ENCODE data around the gene RNASE12. TPM values are rescaled to one million over a fixed set of nuclear protein-coding genes. Genes with fewer than 3 reads are reported as not detected.
"Not testable (repeated sequence)": the region's sequence is repeated elsewhere in the genome, so short reads cannot be mapped to it uniquely, and the experiment has no call there.

Gene RNASE12
- total RNA-seq, 1 donor from 2014 or later = 5.8 TPM

GRCh38 chr14:20583142-20583541 is 8.0 kb downstream of the RNASE12 start:
- no peak for DNase-seq (ENCODE audit: low spot score)

DNA sequence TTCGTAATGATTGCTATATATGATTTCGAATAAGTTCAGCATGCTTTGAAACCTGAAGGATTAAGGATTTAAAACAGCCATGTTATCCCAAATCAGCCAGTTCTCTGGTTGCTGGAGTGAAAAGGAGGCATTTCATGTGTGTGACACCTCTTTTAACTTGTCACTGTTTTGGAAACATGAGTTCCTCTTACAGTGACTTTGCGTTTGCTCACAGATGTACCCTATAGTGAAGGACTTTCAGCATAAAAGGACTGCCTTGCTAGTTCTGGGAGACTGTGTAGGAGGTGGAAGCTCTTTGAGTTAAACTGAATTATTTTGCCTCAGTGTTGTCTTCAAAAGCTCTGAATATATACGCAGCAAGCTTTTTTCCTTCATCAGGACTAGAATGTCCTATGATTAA is 10.9 kb downstream of the RNASE12 start:
- no peak for DNase-seq (ENCODE audit: low spot score)

- DNase-seq (ENCODE audit: low spot score) = no peak
Observed at GRCh38 chr14:20578784-20579502, 12.2 kb downstream of the RNASE12 start.

DNA sequence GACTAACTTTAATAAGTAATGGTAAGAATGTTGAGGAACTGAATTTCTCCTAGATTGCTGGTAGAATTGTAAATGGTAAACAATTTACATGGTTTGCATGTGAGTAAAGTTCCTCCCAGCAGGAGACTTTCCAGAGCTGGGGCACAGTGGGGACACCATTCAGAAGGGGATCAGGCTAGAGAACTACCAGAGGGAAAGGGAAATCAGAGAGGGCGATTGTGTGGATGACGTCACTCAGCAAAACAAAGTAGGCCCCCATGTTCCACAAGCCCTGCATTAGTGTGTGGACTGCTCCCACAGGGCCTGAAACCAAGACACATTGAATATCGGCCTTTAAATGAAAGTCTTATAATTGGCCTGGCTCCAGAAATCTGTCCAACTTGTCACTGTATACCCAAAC is 12.9 kb downstream of the RNASE12 start:
- DNase-seq (ENCODE audit: low spot score) = no peak

DNA sequence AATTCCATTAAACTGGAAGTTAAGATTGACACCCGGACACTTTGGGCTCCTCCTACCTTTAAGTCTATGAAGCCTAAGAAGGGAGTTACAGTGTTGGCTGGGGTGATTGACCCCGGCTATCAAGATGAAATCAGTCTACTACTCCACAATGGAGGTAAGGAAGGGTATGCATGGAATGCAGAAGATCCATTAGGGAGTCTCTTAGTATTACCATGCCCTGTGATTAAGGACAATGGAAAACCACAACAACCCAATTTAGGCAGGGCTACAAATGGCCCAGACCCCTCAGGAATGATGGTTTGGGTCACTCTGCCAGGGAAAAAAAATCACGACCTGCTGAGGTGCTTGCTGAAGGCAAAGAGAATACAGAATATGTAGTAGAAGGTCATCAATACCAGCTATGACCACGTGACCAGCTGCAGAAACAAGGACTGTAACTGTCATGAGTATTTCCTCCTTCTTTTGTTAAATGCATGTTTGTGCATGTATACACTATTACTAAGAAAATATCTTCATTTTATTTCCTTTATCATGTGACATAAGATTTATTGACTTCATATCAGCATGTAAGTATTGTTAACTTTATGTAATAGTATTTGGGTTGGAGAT is 18.7 kb downstream of the RNASE12 start:
- not testable (repeated sequence) for DNase-seq (ENCODE audit: low spot score)

DNA sequence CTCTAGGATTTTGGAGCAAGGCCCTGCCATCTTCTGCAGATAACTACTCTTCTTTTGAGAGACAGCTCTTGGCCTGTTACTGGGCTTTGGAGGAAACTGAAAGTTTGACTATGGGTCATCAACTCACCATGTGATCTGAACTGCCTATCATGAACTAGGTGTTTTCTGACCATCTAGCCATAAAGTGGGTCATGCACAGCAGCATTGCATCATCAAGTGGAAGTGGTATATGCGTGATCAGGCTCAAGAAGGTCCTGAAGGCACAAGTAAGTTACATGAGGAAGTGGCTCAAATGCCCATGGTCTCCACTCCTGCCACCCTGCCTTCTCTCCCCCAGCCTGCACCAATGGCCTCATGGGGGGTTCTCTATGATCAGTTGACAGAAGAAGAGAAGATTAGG is 20.5 kb downstream of the RNASE12 start:
- DNase-seq (ENCODE audit: low spot score) = not testable (repeated sequence)

DNA sequence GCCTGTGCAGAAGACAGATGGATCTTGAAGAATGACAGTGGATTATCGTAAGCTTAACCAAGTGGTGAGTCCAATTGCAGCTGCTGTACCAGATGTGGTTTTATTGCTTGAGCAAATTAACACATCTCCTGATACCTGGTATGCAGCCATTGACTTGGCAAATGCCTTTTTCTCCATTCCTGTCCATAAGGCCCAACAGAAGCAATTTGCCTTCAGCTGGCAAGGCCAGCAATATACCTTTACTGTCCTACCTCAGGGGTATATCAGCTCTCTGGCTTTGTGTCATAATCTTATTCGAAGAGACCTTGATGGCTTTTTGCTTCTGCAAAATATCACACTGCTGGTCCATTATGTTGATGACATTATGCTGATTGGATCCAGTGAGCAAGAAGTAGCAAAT is 21.3 kb downstream of the RNASE12 start:
- not testable (repeated sequence) for DNase-seq (ENCODE audit: low spot score)

DNA sequence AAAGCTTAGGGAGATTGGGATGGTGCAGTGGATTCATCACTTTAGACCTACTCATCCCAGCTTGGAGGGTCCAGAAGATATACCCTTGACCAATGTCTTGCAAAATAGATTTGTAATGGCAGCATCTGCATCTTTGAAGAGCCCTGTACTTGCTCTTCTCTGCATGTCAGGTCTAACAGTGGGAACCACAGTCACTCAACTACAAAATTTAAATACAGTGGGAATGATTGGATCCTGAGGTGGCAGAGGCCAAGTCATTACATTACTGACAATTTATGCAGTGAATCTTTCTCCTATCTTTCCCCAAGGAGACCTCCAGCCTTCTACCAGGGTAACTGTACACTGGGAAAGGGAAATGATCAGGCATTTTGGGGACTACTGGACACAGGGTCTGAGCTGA is 22.1 kb downstream of the RNASE12 start:
- DNase-seq (ENCODE audit: low spot score) = no peak

DNA sequence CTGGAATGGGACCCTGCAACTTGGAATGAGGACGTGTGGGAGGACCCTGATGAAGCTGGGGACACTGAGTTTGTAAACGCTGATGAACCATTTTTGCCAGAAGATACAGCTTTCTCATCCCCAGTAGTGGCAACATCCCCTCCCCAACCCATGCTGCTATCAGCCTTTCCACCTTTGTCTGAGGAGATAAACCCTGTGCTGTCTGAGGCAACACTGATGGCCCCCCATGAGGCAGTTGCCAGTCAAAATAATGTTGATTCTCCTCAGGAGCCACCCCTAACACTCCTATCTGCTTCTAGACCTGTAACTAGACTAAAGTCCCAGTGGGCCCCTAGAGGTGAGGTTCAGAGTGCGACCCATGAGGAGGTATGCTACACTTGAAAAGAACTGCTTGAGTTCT is 22.8 kb downstream of the RNASE12 start:
- no peak for DNase-seq (ENCODE audit: low spot score)

DNA sequence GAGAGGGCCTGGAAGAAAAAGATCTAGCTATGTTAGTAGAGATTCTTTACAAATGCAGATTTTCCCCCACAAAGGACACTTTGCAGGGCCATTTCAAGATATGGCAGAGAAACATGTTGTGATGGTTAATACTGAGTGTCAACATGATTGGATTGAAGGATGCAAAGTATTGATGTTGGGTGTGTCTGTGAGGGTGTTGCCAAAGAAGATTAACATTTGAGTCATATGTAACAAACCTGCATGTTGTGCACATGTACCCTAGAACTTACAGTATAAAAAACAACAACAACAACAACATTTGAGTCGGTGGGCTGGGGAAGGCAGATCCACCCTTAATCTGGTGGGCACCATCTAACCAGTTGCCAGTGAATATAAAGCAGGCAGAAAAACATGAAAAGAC is 24.0 kb downstream of the RNASE12 start:
- DNase-seq (ENCODE audit: low spot score) = not testable (repeated sequence)

DNA sequence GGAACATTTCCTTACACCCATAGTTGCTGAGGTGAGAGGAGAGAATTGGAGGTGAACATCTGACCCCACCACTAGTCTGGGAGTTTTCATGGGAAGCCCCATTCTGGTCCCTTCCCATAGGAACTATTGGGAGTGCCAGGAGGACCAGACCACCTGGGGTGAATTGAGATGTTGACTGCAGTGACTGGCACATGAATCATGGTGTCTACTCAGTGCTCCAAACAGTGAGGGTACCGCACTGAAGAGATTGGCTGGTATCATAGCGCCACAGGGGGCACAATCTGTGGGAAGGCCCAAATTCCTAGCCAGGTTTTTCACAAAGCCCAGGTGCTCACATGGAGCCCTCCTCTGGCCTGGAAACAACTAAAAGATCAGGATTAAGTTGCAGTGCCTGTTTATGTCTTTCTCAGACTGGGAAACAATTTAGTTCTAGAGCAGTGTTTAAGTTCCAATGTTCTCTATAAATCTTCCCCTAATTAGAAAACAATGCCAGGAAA is 26.6 kb downstream of the RNASE12 start:
- DNase-seq (ENCODE audit: low spot score) = no peak

DNA sequence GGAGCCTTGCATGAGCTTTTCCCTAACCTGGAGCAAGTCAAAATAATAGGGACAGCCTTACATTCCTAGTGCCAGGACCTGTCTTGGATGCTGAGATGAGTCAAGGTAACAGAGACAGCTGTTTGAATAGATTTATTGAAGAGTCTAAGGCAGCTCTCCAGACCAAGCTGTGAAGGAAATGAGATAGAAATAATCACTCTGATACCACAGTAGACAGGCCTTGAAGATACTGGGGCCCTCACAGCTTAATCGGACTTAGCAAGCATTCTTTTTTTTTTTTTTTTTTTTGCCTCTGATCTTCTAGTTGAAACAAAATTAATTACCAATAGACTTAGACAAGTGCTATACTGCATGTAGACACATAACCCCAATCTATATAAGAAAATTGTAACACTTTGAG is 27.2 kb downstream of the RNASE12 start:
- DNase-seq (ENCODE audit: low spot score) = no peak

GRCh38 chr14:20560961-20561360 is 30.2 kb downstream of the RNASE12 start, which contains the start of gene RNASE9:
TSS of gene RNASE9 (minus strand) at chr14:20561047.
- DNase-seq (ENCODE audit: low spot score) = no peak

- no peak for DNase-seq (ENCODE audit: low spot score)
Observed at GRCh38 chr14:20559461-20559904, 31.7 kb downstream of the RNASE12 start.

DNA sequence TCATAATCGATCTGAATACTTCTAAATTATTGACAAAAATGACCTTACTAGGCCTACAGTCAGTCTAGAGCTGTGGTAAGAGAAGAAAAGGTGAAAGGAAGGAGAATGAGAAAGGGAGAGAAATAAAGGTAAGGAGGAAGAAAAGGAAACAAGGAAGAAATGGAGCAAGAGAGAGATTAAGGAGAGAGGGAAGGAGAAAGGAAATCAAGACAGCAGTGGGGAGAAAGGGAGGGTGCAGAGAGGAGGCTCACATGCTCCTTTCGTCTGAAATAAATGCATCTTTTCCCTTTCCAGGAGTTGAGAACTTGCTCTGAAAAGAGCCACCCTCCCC is 34.0 kb downstream of the RNASE12 start:
- DNase-seq (ENCODE audit: low spot score) = no peak

DNA sequence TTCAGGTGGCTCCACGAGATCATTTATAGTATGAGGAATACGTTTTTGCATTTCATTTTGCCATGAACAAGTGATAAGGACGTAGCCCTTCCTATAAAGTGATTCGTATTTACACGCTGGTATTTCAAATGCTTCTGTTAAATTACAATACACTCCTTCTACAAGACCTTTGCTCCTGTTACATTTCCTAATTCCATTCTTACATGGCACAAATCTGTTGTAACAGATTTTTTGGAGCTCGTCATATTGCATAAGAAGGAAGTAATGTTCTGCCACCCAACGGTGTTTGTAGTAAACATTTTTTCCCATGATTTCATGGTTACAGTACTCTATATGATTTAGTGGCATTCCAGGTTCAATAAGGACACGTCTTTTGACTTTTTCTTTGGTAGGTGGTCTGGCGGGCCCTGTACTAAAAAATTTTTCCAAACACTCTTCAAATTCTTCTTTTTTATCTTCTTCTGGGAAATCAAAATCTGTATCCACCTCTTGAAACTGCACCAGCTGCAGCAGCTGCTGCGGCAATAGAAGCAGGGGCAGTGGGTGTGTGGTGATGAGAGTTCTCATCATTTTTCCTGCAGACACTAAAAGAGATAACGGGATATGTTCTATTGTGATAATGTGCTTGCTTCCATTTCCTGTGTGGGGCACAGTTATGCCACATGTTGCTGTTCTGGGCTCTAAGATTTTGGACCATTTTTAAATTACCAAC is 34.5 kb downstream of the RNASE12 start:
- DNase-seq (ENCODE audit: low spot score) = no peak

GRCh38 chr14:20555845-20556244 is 35.3 kb downstream of the RNASE12 start:
- no peak for DNase-seq (ENCODE audit: low spot score)

- DNase-seq (ENCODE audit: low spot score) = no peak
Observed at GRCh38 chr14:20553024-20553423, 38.2 kb downstream of the RNASE12 start.

DNA sequence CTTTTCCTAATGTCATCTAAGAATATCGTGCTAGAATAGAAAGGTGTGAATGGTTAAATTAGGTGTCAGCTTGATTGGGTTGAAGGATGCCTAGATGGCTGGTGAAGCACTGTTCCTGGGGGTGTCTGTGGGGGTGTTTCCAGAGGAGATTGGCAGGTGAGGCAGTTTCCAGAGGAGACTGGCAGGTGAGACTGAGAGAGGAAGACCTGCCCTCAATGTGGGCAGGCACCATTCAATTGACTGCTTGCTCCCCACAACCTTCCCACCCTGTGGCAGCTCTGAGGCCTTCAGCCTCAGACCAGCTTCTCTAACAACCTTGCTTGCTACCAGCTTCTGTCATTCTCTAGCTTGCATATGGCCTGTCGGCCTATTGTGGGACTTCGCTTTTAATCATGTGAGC is 39.6 kb downstream of the RNASE12 start:
- DNase-seq (ENCODE audit: low spot score) = no peak

DNA sequence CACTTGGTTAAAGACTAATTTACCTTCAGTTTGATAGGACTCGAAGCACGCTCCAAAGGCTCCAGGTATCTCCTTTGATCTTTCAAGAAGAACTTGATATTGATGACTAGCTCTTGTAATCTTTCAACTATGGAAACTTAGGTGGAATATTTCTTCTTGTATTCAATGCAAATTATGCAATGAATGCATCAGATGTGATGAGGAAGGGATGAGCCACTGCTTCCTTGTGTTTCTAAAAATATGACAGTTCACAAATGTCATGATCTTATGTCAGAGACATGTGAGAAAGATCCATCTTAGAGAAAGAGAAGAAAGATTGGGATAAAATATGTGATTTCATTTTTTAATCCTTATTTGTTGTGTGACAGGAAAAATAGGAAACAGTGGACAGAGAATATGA is 40.2 kb downstream of the RNASE12 start:
- no peak for DNase-seq (ENCODE audit: low spot score)

DNA sequence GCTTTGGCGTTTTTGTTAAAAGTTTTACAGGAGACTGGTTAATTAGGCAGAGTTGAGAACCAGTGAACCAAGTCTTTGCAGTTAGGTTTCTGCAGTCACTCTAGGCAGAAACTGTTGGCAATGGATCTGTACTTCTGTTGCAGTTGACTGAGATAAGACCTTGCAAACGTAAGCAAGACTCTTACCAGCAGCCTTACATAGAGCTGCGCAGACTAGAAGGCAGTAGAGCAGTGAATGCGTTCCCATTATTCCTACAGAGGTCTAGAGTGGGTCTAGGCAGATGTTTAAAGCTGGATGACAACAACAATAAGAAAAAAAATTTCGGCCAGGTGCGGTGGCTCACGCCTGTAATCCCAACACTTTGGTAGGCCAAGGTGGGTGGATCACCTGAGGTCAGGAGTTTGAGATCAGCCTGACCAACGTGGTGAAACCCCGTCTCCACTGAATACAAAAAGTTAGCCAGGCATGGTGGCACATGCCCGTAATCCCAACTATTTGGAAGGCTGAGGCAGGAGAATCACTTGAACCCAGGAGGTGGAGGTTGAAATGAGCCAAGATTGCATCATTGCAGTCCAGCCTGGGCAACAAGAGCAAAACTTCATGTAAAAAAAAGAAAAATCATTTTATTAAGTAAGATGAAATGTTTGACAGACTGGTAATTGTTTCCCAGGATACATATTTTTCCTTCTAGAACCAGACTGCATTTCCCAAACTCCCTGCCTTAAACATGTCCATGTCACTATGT is 42.6 kb downstream of the RNASE12 start:
- no peak for DNase-seq (ENCODE audit: low spot score)

DNA sequence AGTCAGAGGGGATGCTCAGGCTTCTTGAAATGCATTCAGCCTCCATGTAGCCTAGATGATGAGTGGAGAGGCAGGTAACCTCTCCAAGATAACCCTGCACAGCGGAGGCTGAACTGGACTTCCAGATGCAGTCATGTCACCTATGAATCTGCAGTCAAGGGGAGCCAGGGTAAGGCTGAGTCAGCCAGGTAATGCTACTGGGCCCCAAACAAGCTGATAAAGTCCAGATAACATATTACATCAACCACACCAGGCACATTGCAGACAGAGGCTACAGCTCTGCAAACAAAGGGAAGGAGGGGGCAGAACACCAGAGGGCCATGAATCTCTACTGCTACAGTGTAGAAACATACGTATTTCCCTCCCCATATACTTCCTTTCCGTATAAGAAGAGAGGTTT is 44.3 kb downstream of the RNASE12 start:
- DNase-seq (ENCODE audit: low spot score) = peak; percentile 18

All from umbilical cord (tissue), 2 donors.